NCI-H187 (cell line): ENCODE results near the gene CCT6B.
"Not testable (repeated sequence)": the region's sequence is repeated elsewhere in the genome, so short reads cannot be mapped to it uniquely, and the experiment has no call there.

Experiments
- DNase-seq, 2 experiments: peaks; one replicate each; lab custom pipeline; 2025; lab: John Stamatoyannopoulos, UW

Gene CCT6B

GRCh38 chr17:34980681-34981537 is 19.6 kb upstream of the CCT6B start:
- DNase-seq: peak; percentile 44 to 48

GRCh38 chr17:34980353-34980680 is 19.1 kb upstream of the CCT6B start, which contains the start of gene LIG3:
LIG3 (plus strand) TSS chr17:34980512; CDS start chr17:34983006, 2,494 bp downstream.
- DNase-seq: peak; percentile 78 to 90

- DNase-seq: no peak
Observed at GRCh38 chr17:34979650-34980352, 18.5 kb upstream of the CCT6B start.

- no peak for DNase-seq
Observed at GRCh38 chr17:34979153-34979552, 17.9 kb upstream of the CCT6B start.

GRCh38 chr17:34974794-34975785 is 13.8 kb upstream of the CCT6B start:
- DNase-seq: no peak

- DNase-seq: no peak
Observed at GRCh38 chr17:34974179-34974578, 12.9 kb upstream of the CCT6B start.

GRCh38 chr17:34958438-34958837 is 2.8 kb downstream of the CCT6B start:
- no peak for DNase-seq

GRCh38 chr17:34950780-34951179 is 10.5 kb downstream of the CCT6B start:
- DNase-seq: not testable (repeated sequence)

GRCh38 chr17:34930283-34930682 is 31.0 kb downstream of the CCT6B start:
- DNase-seq: no peak

- no peak for DNase-seq
Observed at GRCh38 chr17:34926661-34927060, 34.6 kb downstream of the CCT6B start.

GRCh38 chr17:34920676-34921075 is 40.6 kb downstream of the CCT6B start:
- no peak for DNase-seq

- no peak for DNase-seq
Observed at GRCh38 chr17:34917381-34917780, 43.9 kb downstream of the CCT6B start.

- DNase-seq: no peak
Observed at GRCh38 chr17:34916120-34916519, 45.1 kb downstream of the CCT6B start.

- DNase-seq: no peak
Observed at GRCh38 chr17:34913001-34913400, 48.3 kb downstream of the CCT6B start.

- DNase-seq: no peak
Observed at GRCh38 chr17:34909040-34909439, 52.2 kb downstream of the CCT6B start.

GRCh38 chr17:34902831-34903547 is 58.3 kb downstream of the CCT6B start:
- DNase-seq: no peak

- no peak for DNase-seq
Observed at GRCh38 chr17:34899643-34900291, 61.5 kb downstream of the CCT6B start.

GRCh38 chr17:34895383-34895782 is 65.9 kb downstream of the CCT6B start:
- DNase-seq: no peak

- no peak for DNase-seq
Observed at GRCh38 chr17:34894964-34895363, 66.3 kb downstream of the CCT6B start.

GRCh38 chr17:34892461-34893249 is 68.6 kb downstream of the CCT6B start:
- DNase-seq: no peak
